ENCODE measurements around the gene TAPBP. TPM values are rescaled to one million over a fixed set of nuclear protein-coding genes. Genes with fewer than 3 reads are reported as not detected.

Gene TAPBP
- total RNA-seq, 1 experiment from 2014 or later = 80.1 TPM

DNA sequence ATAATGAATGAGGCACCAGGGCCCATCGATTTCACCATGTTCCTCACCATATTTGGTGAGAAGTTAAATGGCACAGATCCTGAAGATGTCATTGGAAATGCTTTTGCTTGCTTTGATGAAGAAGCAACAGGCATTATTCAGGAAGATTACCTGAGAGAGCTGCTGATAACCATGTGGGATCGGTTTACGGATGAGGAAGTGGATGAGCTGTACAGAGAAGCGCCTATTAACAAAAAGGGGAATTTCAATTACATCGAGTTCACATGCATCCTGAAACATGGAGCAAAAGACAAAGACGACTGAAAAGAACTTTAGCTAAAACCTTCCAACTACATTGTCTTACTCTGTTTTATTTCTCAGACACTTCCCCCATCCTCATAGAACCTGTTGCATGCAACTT is 25.3 kb upstream of the TAPBP start:
- H2AFZ ChIP-seq (ENCODE audit: low read depth, low read length, poor library complexity, severe bottlenecking) = no peak overlapping the region
- ChIA-PET CTCF (no interaction called here), POLR2A (no interaction called here), RAD21 (ENCODE audit: low non-redundant PET in 1 of 2, low total read pairs in 2 of 2, uncharacterized antibody in 2 of 2, unreplicated experiment in 2 of 2) (no interaction called here)
- H3K36me3 ChIP-seq (ENCODE audit: control insufficient read depth in 1 of 2, insufficient read depth in 2 of 2, low read length in 2 of 2) = no peaks in the 10 kb centered on the region
- H3K4me3 ChIP-seq (replicated peaks in 1 of 2; ENCODE audit: low read depth in 1 of 2, low read length in 2 of 2) = no peak overlapping the region
- no peaks in the 10 kb centered on the region for H3K9me2 ChIP-seq (ENCODE audit: insufficient read depth)
- H3K9ac ChIP-seq (ENCODE audit: low read length) = no peak overlapping the region
- H3K9me3 ChIP-seq (ENCODE audit: control insufficient read depth in 1 of 2, insufficient read depth in 1 of 2, low read depth in 1 of 2, low read length in 2 of 2) = no peaks in the 10 kb centered on the region
- H3K79me2 ChIP-seq (ENCODE audit: insufficient read depth, low read length) = no peaks in the 10 kb centered on the region
- no peaks in the 10 kb centered on the region for H4K20me1 ChIP-seq (ENCODE audit: insufficient read depth)
- no TSS peak for BruUV-seq (replicated peaks)
- DNase-seq (ENCODE audit: low read depth, low spot score) (no peak), ATAC-seq (no peak)
- no peak for TF ChIP-seq SRF (IDR thresholded peaks at IDR 0.05; ENCODE audit: low read depth)
- TF ChIP-seq, protein P1, sequence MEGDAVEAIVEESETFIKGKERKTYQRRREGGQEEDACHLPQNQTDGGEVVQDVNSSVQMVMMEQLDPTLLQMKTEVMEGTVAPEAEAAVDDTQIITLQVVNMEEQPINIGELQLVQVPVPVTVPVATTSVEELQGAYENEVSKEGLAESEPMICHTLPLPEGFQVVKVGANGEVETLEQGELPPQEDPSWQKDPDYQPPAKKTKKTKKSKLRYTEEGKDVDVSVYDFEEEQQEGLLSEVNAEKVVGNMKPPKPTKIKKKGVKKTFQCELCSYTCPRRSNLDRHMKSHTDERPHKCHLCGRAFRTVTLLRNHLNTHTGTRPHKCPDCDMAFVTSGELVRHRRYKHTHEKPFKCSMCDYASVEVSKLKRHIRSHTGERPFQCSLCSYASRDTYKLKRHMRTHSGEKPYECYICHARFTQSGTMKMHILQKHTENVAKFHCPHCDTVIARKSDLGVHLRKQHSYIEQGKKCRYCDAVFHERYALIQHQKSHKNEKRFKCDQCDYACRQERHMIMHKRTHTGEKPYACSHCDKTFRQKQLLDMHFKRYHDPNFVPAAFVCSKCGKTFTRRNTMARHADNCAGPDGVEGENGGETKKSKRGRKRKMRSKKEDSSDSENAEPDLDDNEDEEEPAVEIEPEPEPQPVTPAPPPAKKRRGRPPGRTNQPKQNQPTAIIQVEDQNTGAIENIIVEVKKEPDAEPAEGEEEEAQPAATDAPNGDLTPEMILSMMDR (IDR thresholded peaks at IDR 0.05 in 2 of 3, conservative IDR thresholded peaks at IDR 0.05 in 1 of 3; ENCODE audit: borderline replicate concordance in 1 of 3, insufficient read depth in 1 of 3, low read depth in 2 of 3, low read length in 2 of 3) = no peak
- no peak for TF ChIP-seq EGR1 (IDR thresholded peaks at IDR 0.05; ENCODE audit: low read depth)
- no peak for TF ChIP-seq SIN3A (IDR thresholded peaks at IDR 0.05; ENCODE audit: low read depth)
- TF ChIP-seq TCF7L2 (IDR thresholded peaks at IDR 0.05; ENCODE audit: borderline replicate concordance, extremely low read depth, insufficient read depth, insufficient read length) = no peak
- no peak for TF ChIP-seq POLR2A (IDR thresholded peaks at IDR 0.05; ENCODE audit: borderline replicate concordance, extremely low read depth, insufficient read depth, insufficient read length)
- no peak for TF ChIP-seq RAD21 (IDR thresholded peaks at IDR 0.05; ENCODE audit: low read depth)
- no peak for TF ChIP-seq SP1 (IDR thresholded peaks at IDR 0.05; ENCODE audit: low read depth)
- no peak for TF ChIP-seq FOSL1 (IDR thresholded peaks at IDR 0.05; ENCODE audit: low read depth)
- no peak for TF ChIP-seq CEBPB (IDR thresholded peaks at IDR 0.05; ENCODE audit: low read depth)
- TF ChIP-seq ELF1 (IDR thresholded peaks at IDR 0.05; ENCODE audit: borderline replicate concordance, low read depth) = no peak
- no peak for TF ChIP-seq EZH2 (IDR thresholded peaks at IDR 0.05)
- TF ChIP-seq ZFX (IDR thresholded peaks at IDR 0.05) = no peak
- TF ChIP-seq CBX3 (IDR thresholded peaks at IDR 0.05; ENCODE audit: low read depth) = no peak
- TF ChIP-seq, protein P2, sequence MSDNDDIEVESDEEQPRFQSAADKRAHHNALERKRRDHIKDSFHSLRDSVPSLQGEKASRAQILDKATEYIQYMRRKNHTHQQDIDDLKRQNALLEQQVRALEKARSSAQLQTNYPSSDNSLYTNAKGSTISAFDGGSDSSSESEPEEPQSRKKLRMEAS (IDR thresholded peaks at IDR 0.05) = no peak
- no peak for TF ChIP-seq YY1 (IDR thresholded peaks at IDR 0.05; ENCODE audit: extremely low read depth, insufficient replicate concordance, low read depth, low read length)
- TF ChIP-seq, protein P3, sequence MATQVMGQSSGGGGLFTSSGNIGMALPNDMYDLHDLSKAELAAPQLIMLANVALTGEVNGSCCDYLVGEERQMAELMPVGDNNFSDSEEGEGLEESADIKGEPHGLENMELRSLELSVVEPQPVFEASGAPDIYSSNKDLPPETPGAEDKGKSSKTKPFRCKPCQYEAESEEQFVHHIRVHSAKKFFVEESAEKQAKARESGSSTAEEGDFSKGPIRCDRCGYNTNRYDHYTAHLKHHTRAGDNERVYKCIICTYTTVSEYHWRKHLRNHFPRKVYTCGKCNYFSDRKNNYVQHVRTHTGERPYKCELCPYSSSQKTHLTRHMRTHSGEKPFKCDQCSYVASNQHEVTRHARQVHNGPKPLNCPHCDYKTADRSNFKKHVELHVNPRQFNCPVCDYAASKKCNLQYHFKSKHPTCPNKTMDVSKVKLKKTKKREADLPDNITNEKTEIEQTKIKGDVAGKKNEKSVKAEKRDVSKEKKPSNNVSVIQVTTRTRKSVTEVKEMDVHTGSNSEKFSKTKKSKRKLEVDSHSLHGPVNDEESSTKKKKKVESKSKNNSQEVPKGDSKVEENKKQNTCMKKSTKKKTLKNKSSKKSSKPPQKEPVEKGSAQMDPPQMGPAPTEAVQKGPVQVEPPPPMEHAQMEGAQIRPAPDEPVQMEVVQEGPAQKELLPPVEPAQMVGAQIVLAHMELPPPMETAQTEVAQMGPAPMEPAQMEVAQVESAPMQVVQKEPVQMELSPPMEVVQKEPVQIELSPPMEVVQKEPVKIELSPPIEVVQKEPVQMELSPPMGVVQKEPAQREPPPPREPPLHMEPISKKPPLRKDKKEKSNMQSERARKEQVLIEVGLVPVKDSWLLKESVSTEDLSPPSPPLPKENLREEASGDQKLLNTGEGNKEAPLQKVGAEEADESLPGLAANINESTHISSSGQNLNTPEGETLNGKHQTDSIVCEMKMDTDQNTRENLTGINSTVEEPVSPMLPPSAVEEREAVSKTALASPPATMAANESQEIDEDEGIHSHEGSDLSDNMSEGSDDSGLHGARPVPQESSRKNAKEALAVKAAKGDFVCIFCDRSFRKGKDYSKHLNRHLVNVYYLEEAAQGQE (IDR thresholded peaks at IDR 0.05; ENCODE audit: low read depth) = no peak
- TF ChIP-seq POLR2AphosphoS5 (IDR thresholded peaks at IDR 0.05; ENCODE audit: low read depth, low read length) = no peak
- TF ChIP-seq, protein P4, sequence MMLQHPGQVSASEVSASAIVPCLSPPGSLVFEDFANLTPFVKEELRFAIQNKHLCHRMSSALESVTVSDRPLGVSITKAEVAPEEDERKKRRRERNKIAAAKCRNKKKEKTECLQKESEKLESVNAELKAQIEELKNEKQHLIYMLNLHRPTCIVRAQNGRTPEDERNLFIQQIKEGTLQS (IDR thresholded peaks at IDR 0.05) = no peak
- TF ChIP-seq JUND (IDR thresholded peaks at IDR 0.05) = no peak
- intact Hi-C loops (cut with micrococcal nuclease) = no loop called here
- no peaks in the 10 kb centered on the region for H3K4me1 ChIP-seq (ENCODE audit: control insufficient read depth in 1 of 2, insufficient read depth in 2 of 2, low read length in 2 of 2)
- H3K4me2 ChIP-seq (ENCODE audit: low read length) = no peak overlapping the region
- 0 out of 2 replicates have a peak, but pooled peaks cover 6% of the 10 kb centered on the region for H3K27me3 ChIP-seq (ENCODE audit: insufficient read depth, low read length)
- H3K27ac ChIP-seq (ENCODE audit: low read depth, low read length) = no peak overlapping the region

Data from HCT116 (cell line).